H1 (cell line): ENCODE data around the gene ERVV-1. TPM values are rescaled to one million over a fixed set of nuclear protein-coding genes. Genes with fewer than 3 reads are reported as not detected.

Experiments
- CTCF ChIA-PET: fragments of 300-600 bp; sonication (Branson Sonifier 250); formaldehyde crosslinking; loops from one replicate; lab custom pipeline; 2021; ENCODE audit not compliant: partially characterized antibody; lab: Charles Lee
- POLR2A ChIA-PET: fragments of 300-600 bp; sonication (Branson Sonifier 250); formaldehyde crosslinking; loops from one replicate; lab custom pipeline; 2021; ENCODE audit warnings: inconsistent platforms; ENCODE audit not compliant: partially characterized antibody; lab: Charles Lee
- DNase-seq, 2 experiments: peaks; one replicate each; pipeline versions ENCODE4 v3.0.0 to v3.0.0-alpha.2; 2010 to 2022; ENCODE audit warnings: low spot score in 2 of 2, low read depth in 1 of 2, mixed read lengths in 1 of 2
- FAIRE-seq: peaks from 2 replicates; lab custom pipeline; 2011; peaks lifted over from hg19 to GRCh38; lab: Jason Lieb, UNC
- H2AFZ ChIP-seq: 2 replicates; pipeline ENCODE4 v1.8.1; 2012; ENCODE audit warnings: low read length, inconsistent platforms
- H2AK5ac ChIP-seq: 2 replicates; pipeline ENCODE4 v1.6.1; 2013; ENCODE audit warnings: low read depth, low read length
- H2BK120ac ChIP-seq: replicated peaks from 2 replicates; pipeline ENCODE3; 2013; ENCODE audit warnings: low read depth, low read length, inconsistent platforms
- H2BK12ac ChIP-seq: 2 replicates; pipeline ENCODE4 v1.6.1; 2013; ENCODE audit warnings: low read depth, low read length
- H2BK15ac ChIP-seq: 2 replicates; pipeline ENCODE4 v1.6.1; 2013; ENCODE audit warnings: low read length
- H2BK20ac ChIP-seq: 2 replicates; pipeline ENCODE4 v1.6.1; 2013; ENCODE audit warnings: low read length
- H2BK5ac ChIP-seq: 2 replicates; pipeline ENCODE4 v1.6.1; 2013; ENCODE audit warnings: low read depth, low read length
- H3K14ac ChIP-seq: 2 replicates; pipeline ENCODE4 v1.6.1; 2013; ENCODE audit warnings: inconsistent platforms; ENCODE audit not compliant: insufficient read length
- H3K18ac ChIP-seq: 2 replicates; pipeline ENCODE4 v1.6.1; 2013; ENCODE audit warnings: low read length; ENCODE audit errors: extremely low read depth
- H3K23ac ChIP-seq: 2 replicates; pipeline ENCODE4 v1.6.1; 2013; ENCODE audit warnings: inconsistent platforms; ENCODE audit not compliant: insufficient read length
- H3K23me2 ChIP-seq: 2 replicates; pipeline ENCODE4 v1.6.1; 2013; ENCODE audit warnings: low read depth, low read length
- H3K27ac ChIP-seq: 2 replicates; pipeline ENCODE4 v1.6.1; 2011; ENCODE audit warnings: low read depth, low read length, inconsistent platforms
- H3K27me3 ChIP-seq, 4 experiments: replicated peaks in 1 of 4; 1 replicate in 1 of 4; 2 replicates in 3 of 4; pipeline versions ENCODE4 v1.6.1 to v1.8.1; 2011 to 2013; ENCODE audit warnings: low read length in 3 of 4, mild to moderate bottlenecking in 3 of 4, inconsistent platforms in 2 of 4, mixed read lengths in 2 of 4, moderate library complexity in 1 of 4; ENCODE audit not compliant: control insufficient read depth in 3 of 4, insufficient read depth in 3 of 4; ENCODE audit errors: extremely low read depth in 1 of 4
- H3K36me3 ChIP-seq, 4 experiments: 2 replicates each; pipeline versions ENCODE4 v1.6.1 to v1.8.1; 2011 to 2013; ENCODE audit warnings: mild to moderate bottlenecking in 4 of 4, low read length in 3 of 4, moderate library complexity in 2 of 4, control low read depth in 1 of 4, inconsistent platforms in 1 of 4; ENCODE audit not compliant: insufficient read depth in 4 of 4, control insufficient read depth in 2 of 4
- H3K4ac ChIP-seq: replicated peaks from 2 replicates; pipeline ENCODE3; 2013; ENCODE audit warnings: low read length, low read depth, mixed read lengths, inconsistent platforms; ENCODE audit not compliant: insufficient read length
- H3K4me1 ChIP-seq, 4 experiments: replicated peaks in 1 of 4; 1 replicate in 1 of 4; 2 replicates in 3 of 4; pipeline versions ENCODE4 v1.6.1 to v1.8.1; 2011 to 2013; ENCODE audit warnings: low read length in 3 of 4, inconsistent platforms in 2 of 4, mixed read lengths in 1 of 4; ENCODE audit not compliant: insufficient read depth in 4 of 4, control insufficient read depth in 3 of 4
- H3K4me2 ChIP-seq, 2 experiments: 2 replicates each; pipeline versions ENCODE4 v1.6.1 to v1.8.1; 2011 to 2013; ENCODE audit warnings: low read depth in 2 of 2, low read length in 2 of 2, control low read depth in 1 of 2, inconsistent platforms in 1 of 2, mild to moderate bottlenecking in 1 of 2; ENCODE audit not compliant: insufficient read depth in 1 of 2
- H3K4me3 ChIP-seq, 4 experiments: fragments of 200-600, 300-600 bp in 1 of 4; sonication (generic), shearing (Covaris generic), sonication (Bioruptor Twin) in 1 of 4; 2 replicates each; pipeline versions ENCODE4 v1.5.1 to v1.8.1; 2011 to 2016; ENCODE audit warnings: low read length in 4 of 4, low read depth in 3 of 4, control low read depth in 2 of 4, inconsistent platforms in 2 of 4, mild to moderate bottlenecking in 2 of 4, mixed read lengths in 1 of 4, moderate library complexity in 1 of 4; ENCODE audit not compliant: insufficient read depth in 2 of 4; ENCODE audit errors: extremely low read depth in 1 of 4
- H3K56ac ChIP-seq: replicated peaks from 2 replicates; pipeline ENCODE3; 2013; ENCODE audit warnings: low read depth, mild to moderate bottlenecking, mixed read lengths, low read length, inconsistent platforms; ENCODE audit not compliant: insufficient read length
- H3K79me1 ChIP-seq: 2 replicates; pipeline ENCODE4 v1.6.1; 2013; ENCODE audit warnings: low read depth, low read length, control low read depth
- H3K79me2 ChIP-seq, 2 experiments: 2 replicates each; pipeline versions ENCODE4 v1.6.1 to v1.8.1; 2012 to 2013; ENCODE audit warnings: low read length in 2 of 2, mild to moderate bottlenecking in 2 of 2, inconsistent platforms in 1 of 2; ENCODE audit not compliant: insufficient read depth in 2 of 2, control insufficient read depth in 1 of 2
- H3K9ac ChIP-seq, 4 experiments: replicated peaks in 1 of 4; 1 replicate in 1 of 4; 2 replicates in 3 of 4; pipeline versions ENCODE4 v1.6.1 to v1.8.1; 2011 to 2013; ENCODE audit warnings: low read depth in 3 of 4, low read length in 3 of 4, control low read depth in 2 of 4, mild to moderate bottlenecking in 2 of 4, moderate library complexity in 2 of 4, inconsistent platforms in 1 of 4; ENCODE audit errors: extremely low read depth in 1 of 4
- H3K9me3 ChIP-seq, 2 experiments: 2 replicates each; pipeline versions ENCODE4 v1.6.1 to v1.8.1; 2012 to 2013; ENCODE audit warnings: mild to moderate bottlenecking in 2 of 2, moderate library complexity in 2 of 2, control low read depth in 1 of 2, inconsistent platforms in 1 of 2, low read depth in 1 of 2, low read length in 1 of 2, mixed read lengths in 1 of 2; ENCODE audit not compliant: insufficient read depth in 2 of 2
- H4K20me1 ChIP-seq, 2 experiments: replicated peaks in 1 of 2; 2 replicates each; pipeline versions ENCODE3 to v1.8.1; 2011 to 2013; ENCODE audit warnings: inconsistent platforms in 2 of 2, low read length in 2 of 2, mild to moderate bottlenecking in 1 of 2; ENCODE audit not compliant: insufficient read depth in 2 of 2, control insufficient read depth in 1 of 2
- H4K5ac ChIP-seq: 2 replicates; pipeline ENCODE4 v1.6.1; 2013; ENCODE audit warnings: low read length, low read depth, mixed read lengths, inconsistent platforms; ENCODE audit not compliant: insufficient read length
- H4K8ac ChIP-seq: 2 replicates; pipeline ENCODE4 v1.8.0; 2013; ENCODE audit warnings: mild to moderate bottlenecking, moderate library complexity, low read length, inconsistent platforms; ENCODE audit not compliant: insufficient read depth; ENCODE audit errors: extremely low read depth
- H4K91ac ChIP-seq: replicated peaks from 2 replicates; pipeline ENCODE3; 2013; ENCODE audit warnings: low read length, mixed read lengths, inconsistent platforms; ENCODE audit not compliant: insufficient read length
- RAD21 ChIP-seq, 2 experiments: IDR thresholded peaks in 1 of 2; conservative IDR thresholded peaks in 1 of 2; 2 replicates each; pipeline ENCODE4 v1.6.1; 2011; ENCODE audit warnings: low read depth in 2 of 2, low read length in 2 of 2, improper control_type of control experiment in 1 of 2, inconsistent platforms in 1 of 2, mild to moderate bottlenecking in 1 of 2, moderate library complexity in 1 of 2
- SUZ12 ChIP-seq: fragments of 200-600 bp; sonication (generic); IDR thresholded peaks from 2 replicates; pipeline ENCODE4 v1.6.1; 2012; ENCODE audit warnings: mild to moderate bottlenecking, inconsistent platforms, low read length, moderate library complexity, mixed read lengths
- WGBS, 2 experiments: shearing (Covaris generic) in 1 of 2; methylation state at CpG; one replicate each; pipeline versions ENCODE4 v1.1.6 to v1.1.7; 2013 to 2015; ENCODE audit warnings: low lambda C conversion rate in 2 of 2, mixed read lengths in 2 of 2, inconsistent platforms in 1 of 2, low coverage in 1 of 2, missing lambda C conversion rate in 1 of 2; ENCODE audit not compliant: insufficient replicate concordance in 2 of 2, insufficient coverage in 1 of 2, insufficient read length in 1 of 2; ENCODE audit errors: extremely low coverage in 1 of 2, missing lambda C conversion rate in 1 of 2; 5-methylcytosine and 5-hydroxymethylcytosine counted together
- polyA plus RNA-seq, 7 experiments: library from polyadenylated mRNA; depleted of rRNA in 3 of 7; stranded (reverse) in 5 of 7; unstranded in 2 of 7; fragments of >200 nt in 5 of 7; fragments of 200-250 nt in 2 of 7; gene quantifications; 1 replicate in 5 of 7; 2 replicates in 1 of 7; 4 replicates in 1 of 7; pipeline versions ENCODE4 v1.2.1 to v1.2.3, GENCODE V29; 2011 to 2013; ENCODE audit warnings: missing spikeins in 2 of 7, mixed read lengths in 2 of 7
- total RNA-seq: library from RNA; stranded (reverse); fragmentation: NEBNext Ultra II Directional; extraction: Animal tissue kit (Norgen Biotek cat#: 25700); gene quantifications from 2 replicates; pipeline ENCODE4 v1.2.1, GENCODE V29; 2021

ERVV-1 gene
- total and polyA plus RNA-seq, 2 of the 8 experiments (the other 6 are each of a cell fraction or from before 2014, with no cell fraction given) = not detected

- H3K4me3 ChIP-seq = no peak overlapping the region
- no peak overlapping the region for H3K4me2 ChIP-seq
- no peak for DNase-seq
- no peaks in the 10 kb centered on the region for H3K79me2 ChIP-seq
- no peak overlapping the region for H3K23ac ChIP-seq
- no peak overlapping the region for H3K27ac ChIP-seq
- no peak overlapping the region for H3K4ac ChIP-seq
- ChIA-PET POLR2A (no interaction called here), CTCF (interaction anchor here (0.7 to 1.0 kb wide), 2 partner anchors 12 to 48 kb away, joined by 3 read pairs; no protein-coding TSS in a partner anchor)
- H2BK12ac ChIP-seq = no peak overlapping the region
- H3K23me2 ChIP-seq = no peaks in the 10 kb centered on the region
- H2AK5ac ChIP-seq = no peak overlapping the region
- H2BK20ac ChIP-seq = no peak overlapping the region
- no peak overlapping the region for H3K9ac ChIP-seq
- H3K18ac ChIP-seq = no peak overlapping the region
- H3K14ac ChIP-seq = no peak overlapping the region
- FAIRE-seq = no peak
- no peaks in the 10 kb centered on the region for H3K27me3 ChIP-seq
- H4K8ac ChIP-seq = no peak overlapping the region
- H2BK120ac ChIP-seq = no peak overlapping the region
- H3K4me1 ChIP-seq = no peaks in the 10 kb centered on the region
- no peak overlapping the region for H4K91ac ChIP-seq
- no peak overlapping the region for H2BK15ac ChIP-seq
- H3K9me3 ChIP-seq = peaks cover 0 to 4% of the 10 kb centered on the region in 2 experiments; a peak in 1 of 4 replicates
- no peak overlapping the region for H2BK5ac ChIP-seq
- H3K79me1 ChIP-seq = no peaks in the 10 kb centered on the region
- no peak overlapping the region for H2AFZ ChIP-seq
- no peak overlapping the region for H4K5ac ChIP-seq
- no peaks in the 10 kb centered on the region for H3K36me3 ChIP-seq
- WGBS, 2 experiments = 71% methylated on average over 1 of the region's 1 CpG; no CpG with 5 or more reads in 1 of the 2 experiments
- no peak overlapping the region for H3K56ac ChIP-seq
- H4K20me1 ChIP-seq = no peaks in the 10 kb centered on the region
- TF ChIP-seq RAD21 (IDR thresholded peaks at IDR 0.05 in 1 of 2, conservative IDR thresholded peaks at IDR 0.05 in 1 of 2; ENCODE audit: low read depth in 2 of 2, low read length in 2 of 2) = no peak
- no peak for TF ChIP-seq SUZ12
Measured at GRCh38 chr19:53041366-53041765, 27.6 kb downstream of the ERVV-1 start.
